ENCODE data around the gene CD200R1L. TPM values are rescaled to one million over a fixed set of nuclear protein-coding genes. Genes with fewer than 3 reads are reported as not detected.

Gene CD200R1L
- total RNA-seq = not detected
- polyA plus RNA-seq = not detected
- total RNA-seq = 0 reads per million in 6 experiments

- Mint-ChIP-seq H3K27ac (peak within 1 kb of the TSS; percentile 44 to 86 (median 78)), H3K4me3 (peak within 1 kb of the TSS in 9 of 10 donors; percentile 4 to 67 (median 51)), H3K27me3 (no peaks in the 10 kb centered on the region), H3K4me1 (peaks cover 20 to 29% (median 24%) of the 10 kb centered on the region in 4 donors), H3K9me3 (peaks cover 13 to 53% (median 28%) of the 10 kb centered on the region in 9 donors), H3K36me3 (peaks cover 0 to 31% (median 28%) of the 10 kb centered on the region in 3 donors)
- POLR2A ChIA-PET = no interaction called here
- ATAC-seq = no peak
- no peak for DNase-seq
Observed at GRCh38 chr3:112846764-112847163, at the start of gene CD200R1L. Gene CD200R1L (minus strand): TSS chr3:112846864. CDS start chr3:112829367, 17,497 bp downstream.

- POLR2A ChIA-PET = no interaction called here
- Mint-ChIP-seq H3K27ac (no peak overlapping the region), H3K27me3 (peaks cover 0 to 10% (median 4%) of the 10 kb centered on the region in 5 donors), H3K4me1 (no peaks in the 10 kb centered on the region), H3K36me3 (peaks cover 0 to 13% (median 0%) of the 10 kb centered on the region in 3 donors), H3K9me3 (no peaks in the 10 kb centered on the region), H3K4me3 (no peak overlapping the region)
- ATAC-seq = no peak
- DNase-seq = no peak
Observed at GRCh38 chr3:112894258-112894657, 47.6 kb upstream of the CD200R1L start.

- Mint-ChIP-seq H3K9me3 (no peaks in the 10 kb centered on the region), H3K4me3 (no peak overlapping the region), H3K27me3 (peaks cover 0 to 13% (median 5%) of the 10 kb centered on the region in 5 donors), H3K4me1 (peaks cover 0 to 2% (median 0%) of the 10 kb centered on the region in 4 donors), H3K36me3 (peaks cover 0 to 14% (median 0%) of the 10 kb centered on the region in 3 donors), H3K27ac (no peak overlapping the region)
- POLR2A ChIA-PET = no interaction called here
- DNase-seq (no peak), ATAC-seq (no peak)
Observed at GRCh38 chr3:112889357-112889756, 42.7 kb upstream of the CD200R1L start.

- no peak for ATAC-seq
- POLR2A ChIA-PET = no interaction called here
Observed at GRCh38 chr3:112888381-112889085, 41.9 kb upstream of the CD200R1L start.

GRCh38 chr3:112884678-112885290 is 38.1 kb upstream of the CD200R1L start:
- no peak overlapping the region for H3K4me3 Mint-ChIP-seq
- H3K27me3 Mint-ChIP-seq = peaks cover 0 to 7% (median 2%) of the 10 kb centered on the region in 5 donors
- H3K4me1 Mint-ChIP-seq = peaks cover 0 to 2% (median 0%) of the 10 kb centered on the region in 4 donors
- ATAC-seq = no peak
- no peak overlapping the region for H3K27ac Mint-ChIP-seq
- POLR2A ChIA-PET = no interaction called here
- H3K36me3 Mint-ChIP-seq = peaks cover 0 to 5% (median 0%) of the 10 kb centered on the region in 3 donors
- no peak for DNase-seq
- peaks cover 0 to 5% (median 0%) of the 10 kb centered on the region in 9 donors for H3K9me3 Mint-ChIP-seq

More at GRCh38 chr3:112888381-112889085, 41.9 kb upstream of the CD200R1L start:
- Mint-ChIP-seq H3K27me3 (peaks cover 0 to 13% (median 5%) of the 10 kb centered on the region in 5 donors), H3K9me3 (no peaks in the 10 kb centered on the region), H3K27ac (no peak overlapping the region), H3K4me3 (no peak overlapping the region), H3K36me3 (peaks cover 0 to 14% (median 0%) of the 10 kb centered on the region in 3 donors), H3K4me1 (peaks cover 0 to 2% (median 0%) of the 10 kb centered on the region in 4 donors)
- no peak for DNase-seq

- no peaks in the 10 kb centered on the region for H3K4me1 Mint-ChIP-seq
- DNase-seq (no peak), ATAC-seq (no peak)
- POLR2A ChIA-PET = no interaction called here
- peaks cover 0 to 12% (median 0%) of the 10 kb centered on the region in 9 donors for H3K9me3 Mint-ChIP-seq
- H3K36me3 Mint-ChIP-seq = no peaks in the 10 kb centered on the region
- no peak overlapping the region for H3K4me3 Mint-ChIP-seq
- H3K27ac Mint-ChIP-seq = no peak overlapping the region
- H3K27me3 Mint-ChIP-seq = no peaks in the 10 kb centered on the region
Observed at GRCh38 chr3:112881891-112882290, 35.2 kb upstream of the CD200R1L start.

- Mint-ChIP-seq H3K27me3 (no peaks in the 10 kb centered on the region), H3K4me1 (peaks cover 0 to 20% (median 0%) of the 10 kb centered on the region in 4 donors), H3K27ac (no peak overlapping the region), H3K9me3 (peaks cover 9 to 33% (median 15%) of the 10 kb centered on the region in 9 donors), H3K4me3 (no peak overlapping the region), H3K36me3 (peaks cover 0 to 21% (median 2%) of the 10 kb centered on the region in 3 donors)
- no peak for DNase-seq
- no peak for ATAC-seq
- POLR2A ChIA-PET = no interaction called here
Observed at GRCh38 chr3:112875561-112875960, 28.9 kb upstream of the CD200R1L start.

- ATAC-seq = no peak
- POLR2A ChIA-PET = no interaction called here
- Mint-ChIP-seq H3K4me3 (no peak overlapping the region), H3K36me3 (peaks cover 0 to 29% (median 11%) of the 10 kb centered on the region in 3 donors), H3K27me3 (no peaks in the 10 kb centered on the region), H3K9me3 (peaks cover 8 to 35% (median 22%) of the 10 kb centered on the region in 9 donors), H3K27ac (no peak overlapping the region), H3K4me1 (peaks cover 0 to 20% (median 0%) of the 10 kb centered on the region in 4 donors)
- DNase-seq = no peak
Observed at GRCh38 chr3:112874725-112875124, 28.1 kb upstream of the CD200R1L start.

- DNase-seq (no peak), ATAC-seq (no peak)
- H3K9me3 Mint-ChIP-seq = peaks cover 6 to 40% (median 29%) of the 10 kb centered on the region in 9 donors
- H3K4me1 Mint-ChIP-seq = peaks cover 0 to 20% (median 0%) of the 10 kb centered on the region in 4 donors
- H3K36me3 Mint-ChIP-seq = peaks cover 0 to 34% (median 16%) of the 10 kb centered on the region in 3 donors
- peak overlapping the region in 1 of 10 donors; percentile 12 for H3K4me3 Mint-ChIP-seq
- POLR2A ChIA-PET = no interaction called here
- H3K27me3 Mint-ChIP-seq = no peaks in the 10 kb centered on the region
- H3K27ac Mint-ChIP-seq = peak overlapping the region in 1 of 10 donors; percentile 52
Observed at GRCh38 chr3:112873632-112874031, 27.0 kb upstream of the CD200R1L start.

- Mint-ChIP-seq H3K4me1 (peaks cover 0 to 20% (median 0%) of the 10 kb centered on the region in 4 donors), H3K27ac (no peak overlapping the region), H3K27me3 (no peaks in the 10 kb centered on the region), H3K36me3 (peaks cover 0 to 34% (median 17%) of the 10 kb centered on the region in 3 donors), H3K4me3 (no peak overlapping the region), H3K9me3 (peaks cover 8 to 44% (median 31%) of the 10 kb centered on the region in 9 donors)
- no peak for DNase-seq
- POLR2A ChIA-PET = no interaction called here
- ATAC-seq = no peak
Observed at GRCh38 chr3:112871735-112872134, 25.1 kb upstream of the CD200R1L start.

GRCh38 chr3:112865757-112866156 is 19.1 kb upstream of the CD200R1L start:
- peaks cover 0 to 15% (median 15%) of the 10 kb centered on the region in 3 donors for H3K36me3 Mint-ChIP-seq
- H3K4me1 Mint-ChIP-seq = peaks cover 0 to 3% (median 0%) of the 10 kb centered on the region in 4 donors
- H3K4me3 Mint-ChIP-seq = no peak overlapping the region
- H3K9me3 Mint-ChIP-seq = peaks cover 10 to 33% (median 22%) of the 10 kb centered on the region in 9 donors
- ATAC-seq (no peak), DNase-seq (no peak)
- H3K27ac Mint-ChIP-seq = no peak overlapping the region
- POLR2A ChIA-PET = no interaction called here
- H3K27me3 Mint-ChIP-seq = no peaks in the 10 kb centered on the region

GRCh38 chr3:112860898-112861297 is 14.2 kb upstream of the CD200R1L start:
- POLR2A ChIA-PET = no interaction called here
- ATAC-seq = no peak
- no peak for DNase-seq
- peaks cover 0 to 15% (median 7%) of the 10 kb centered on the region in 3 donors for H3K36me3 Mint-ChIP-seq
- H3K27me3 Mint-ChIP-seq = no peaks in the 10 kb centered on the region
- no peak overlapping the region for H3K4me3 Mint-ChIP-seq
- H3K9me3 Mint-ChIP-seq = peaks cover 6 to 29% (median 12%) of the 10 kb centered on the region in 9 donors
- no peak overlapping the region for H3K27ac Mint-ChIP-seq
- peaks cover 3 to 33% (median 20%) of the 10 kb centered on the region in 4 donors for H3K4me1 Mint-ChIP-seq
